ENCODE measurements around the gene WDR83.
"Not testable (repeated sequence)": the region's sequence is repeated elsewhere in the genome, so short reads cannot be mapped to it uniquely, and the experiment has no call there.

WDR83 gene

DNA sequence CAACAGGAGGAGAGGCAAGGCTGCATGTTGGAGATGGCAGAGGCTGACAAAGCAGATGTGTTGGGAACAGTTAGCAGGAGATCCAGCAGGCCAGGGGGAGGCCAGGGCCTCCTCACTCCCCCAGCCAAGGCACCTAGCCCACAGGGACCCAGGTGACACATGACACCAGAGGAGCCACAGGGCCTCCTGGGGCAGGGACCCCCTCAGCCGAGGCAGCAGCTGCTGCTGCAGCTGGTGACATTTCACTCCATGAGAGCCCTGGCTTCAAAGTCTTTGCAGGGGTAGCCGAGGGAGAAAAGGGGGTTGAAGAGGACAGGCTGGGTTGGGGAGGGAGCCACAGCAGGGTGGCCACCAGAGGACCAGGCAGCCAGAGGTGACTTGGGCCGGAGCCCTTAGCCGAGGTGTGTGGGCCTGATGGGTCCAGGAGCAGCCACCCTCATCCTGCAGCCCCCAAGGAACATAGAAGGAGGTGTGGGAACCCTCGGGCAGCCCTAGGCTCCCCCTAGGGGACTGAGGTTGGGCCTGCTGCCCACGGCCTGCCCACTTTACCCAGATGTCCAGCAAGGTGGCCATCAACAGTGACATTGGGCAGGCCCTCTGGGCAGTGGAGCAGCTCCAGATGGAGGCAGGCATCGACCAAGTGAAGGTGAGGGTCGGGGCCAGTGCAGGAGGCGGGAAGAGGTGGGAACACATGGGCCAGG is 21.0 kb downstream of the WDR83 start, which contains the start of gene GNG14:
TSS of gene GNG14 (plus strand) at position 503 of the 701 bp plus-strand sequence. CDS start at position 554, 51 bp downstream.
- no peak for DNase-seq (ENCODE audit: low spot score)

DNA sequence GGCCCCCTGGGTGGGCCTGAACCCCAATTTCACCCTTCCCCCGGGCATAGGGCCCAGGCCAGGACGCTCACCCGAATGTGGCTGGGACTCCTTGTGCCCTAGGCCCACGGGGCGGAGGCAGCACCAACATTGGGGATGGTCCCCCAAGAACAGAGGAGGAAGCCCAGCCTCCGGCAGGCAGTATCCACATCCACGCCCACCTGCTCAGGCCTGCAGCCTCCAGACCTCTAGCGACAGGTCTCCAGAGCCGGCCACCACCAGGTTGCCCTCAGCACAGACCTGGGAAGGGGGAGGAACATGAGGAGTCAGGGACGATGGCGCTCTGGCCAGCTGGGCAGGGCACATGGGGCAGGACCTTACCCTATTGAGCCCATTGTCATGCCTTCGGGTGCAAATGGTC is 22.4 kb downstream of the WDR83 start:
- DNase-seq (ENCODE audit: low spot score), result no peak

GRCh38 chr19:12689581-12690216 is 23.1 kb downstream of the WDR83 start:
- no peak for DNase-seq (ENCODE audit: low spot score)

DNA sequence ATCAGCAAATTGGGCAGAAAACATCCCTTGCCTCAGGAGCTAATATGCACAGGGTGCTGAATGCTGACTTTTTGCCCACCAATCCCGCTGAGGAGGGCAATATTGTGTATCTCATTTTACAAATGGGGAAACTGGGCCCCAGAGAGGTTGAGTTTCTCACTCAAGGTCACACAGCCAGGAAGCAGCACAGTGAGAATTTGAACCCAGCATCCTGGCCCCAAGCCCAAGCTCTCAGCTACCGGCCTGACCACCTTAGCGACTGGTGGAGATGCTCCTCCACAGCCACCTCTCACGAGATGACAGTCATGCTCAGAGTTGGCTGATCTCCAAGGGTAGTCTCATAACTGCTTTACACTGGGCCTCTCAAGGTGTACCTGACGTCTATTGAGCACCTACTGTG is 26.4 kb downstream of the WDR83 start:
- DNase-seq (ENCODE audit: low spot score), result no peak

- DNase-seq (ENCODE audit: low spot score), result no peak
Observed at GRCh38 chr19:12694641-12695040, 28.0 kb downstream of the WDR83 start.

GRCh38 chr19:12695096-12695495 is 28.5 kb downstream of the WDR83 start:
- DNase-seq (ENCODE audit: low spot score), result no peak

DNA sequence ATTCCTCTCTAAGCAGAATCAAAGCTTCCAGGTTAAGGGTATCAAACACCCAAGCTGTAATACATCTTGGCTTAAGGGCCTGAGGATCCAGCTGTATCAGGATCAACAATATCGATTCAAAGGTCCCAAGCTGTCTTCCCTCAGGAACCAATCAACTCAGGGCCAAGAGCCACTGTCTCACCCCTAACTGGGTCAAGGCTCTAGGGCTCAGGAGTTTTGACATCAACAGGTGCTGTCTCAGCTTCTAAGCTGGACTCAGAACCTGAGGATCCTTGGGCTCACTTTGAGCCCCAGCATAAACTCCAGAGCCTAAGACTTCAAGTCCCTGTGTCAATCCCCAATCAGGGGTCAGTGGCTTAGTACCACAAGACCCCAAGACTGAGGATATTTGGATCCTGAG is 28.9 kb downstream of the WDR83 start:
- DNase-seq (ENCODE audit: low spot score), result peak; percentile 8

GRCh38 chr19:12695997-12696365 is 29.4 kb downstream of the WDR83 start:
- no peak for DNase-seq (ENCODE audit: low spot score)

DNA sequence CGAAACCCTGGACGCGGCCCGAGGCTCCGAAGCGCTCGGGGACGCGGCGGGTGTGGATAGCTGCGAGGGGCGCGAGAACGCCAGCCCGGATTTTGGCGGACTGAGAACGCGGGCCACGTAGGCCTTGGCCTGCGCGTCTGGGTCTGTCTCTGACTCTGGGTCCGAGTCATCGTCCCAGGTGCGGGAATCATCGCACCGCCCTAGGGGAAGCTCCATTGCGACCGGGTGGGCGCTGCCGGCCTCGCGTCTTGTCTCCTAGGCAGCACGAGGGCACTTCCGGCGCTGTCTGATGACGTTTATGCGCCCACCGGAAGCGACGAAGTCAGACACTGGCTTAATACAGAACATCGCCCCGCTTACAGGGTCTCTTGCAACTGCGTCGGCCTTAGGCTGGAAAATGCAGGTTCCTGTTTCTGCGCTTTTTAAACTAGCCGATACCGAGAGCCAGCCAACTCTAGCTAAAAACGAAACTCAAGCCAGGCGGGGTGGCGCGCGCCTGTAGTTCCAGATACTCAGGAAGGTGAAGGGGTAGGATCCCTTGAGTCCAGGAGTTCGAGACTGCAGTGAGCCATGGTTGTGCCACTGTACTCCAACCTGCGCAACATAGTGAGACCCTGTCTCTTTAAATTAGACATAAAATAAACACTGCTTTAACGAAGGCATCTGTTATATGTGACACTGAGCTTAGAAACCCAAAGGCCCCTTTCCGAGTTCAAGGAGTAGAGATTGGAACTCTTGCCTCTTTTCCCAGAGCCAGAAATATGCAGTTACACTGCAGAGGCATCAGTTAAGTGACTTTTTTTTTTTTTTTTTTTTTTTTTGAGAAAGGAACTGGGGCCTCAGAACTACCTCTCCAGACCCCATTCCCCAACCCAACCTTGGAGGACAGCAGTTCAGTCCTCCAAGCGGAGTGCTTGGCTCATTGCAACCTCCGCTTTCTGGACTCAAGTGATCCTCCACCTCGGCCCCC is 30.0 kb downstream of the WDR83 start, which contains the start of gene FBXW9:
TSS of gene FBXW9 (minus strand) at position 266 of the 970 bp plus-strand sequence. CDS start at position 216, 50 bp downstream.
- peak; percentile 96 for DNase-seq (ENCODE audit: low spot score)

DNA sequence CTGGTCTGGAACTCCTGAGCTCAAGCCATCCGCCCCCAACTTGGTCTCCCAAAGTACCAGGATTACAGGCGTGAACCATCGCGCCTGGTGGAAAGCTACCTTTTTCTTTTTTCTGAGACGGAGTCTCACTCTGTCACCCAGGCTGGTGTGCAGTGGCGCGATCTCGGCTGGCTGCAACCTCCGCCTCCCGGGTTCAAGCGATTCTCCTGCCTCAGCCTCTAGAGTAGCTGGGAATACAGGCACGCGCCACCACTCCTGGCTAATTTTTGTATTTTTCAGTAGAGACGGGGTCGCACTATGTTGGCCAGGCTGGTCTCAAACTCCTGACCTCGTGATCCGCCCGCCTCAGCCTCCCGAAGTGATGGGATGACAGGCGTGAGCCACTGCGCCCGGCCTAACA is 30.8 kb downstream of the WDR83 start:
- DNase-seq (ENCODE audit: low spot score), result not testable (repeated sequence)

- no peak for DNase-seq (ENCODE audit: low spot score)
Observed at GRCh38 chr19:12698138-12698537, 31.5 kb downstream of the WDR83 start.

DNA sequence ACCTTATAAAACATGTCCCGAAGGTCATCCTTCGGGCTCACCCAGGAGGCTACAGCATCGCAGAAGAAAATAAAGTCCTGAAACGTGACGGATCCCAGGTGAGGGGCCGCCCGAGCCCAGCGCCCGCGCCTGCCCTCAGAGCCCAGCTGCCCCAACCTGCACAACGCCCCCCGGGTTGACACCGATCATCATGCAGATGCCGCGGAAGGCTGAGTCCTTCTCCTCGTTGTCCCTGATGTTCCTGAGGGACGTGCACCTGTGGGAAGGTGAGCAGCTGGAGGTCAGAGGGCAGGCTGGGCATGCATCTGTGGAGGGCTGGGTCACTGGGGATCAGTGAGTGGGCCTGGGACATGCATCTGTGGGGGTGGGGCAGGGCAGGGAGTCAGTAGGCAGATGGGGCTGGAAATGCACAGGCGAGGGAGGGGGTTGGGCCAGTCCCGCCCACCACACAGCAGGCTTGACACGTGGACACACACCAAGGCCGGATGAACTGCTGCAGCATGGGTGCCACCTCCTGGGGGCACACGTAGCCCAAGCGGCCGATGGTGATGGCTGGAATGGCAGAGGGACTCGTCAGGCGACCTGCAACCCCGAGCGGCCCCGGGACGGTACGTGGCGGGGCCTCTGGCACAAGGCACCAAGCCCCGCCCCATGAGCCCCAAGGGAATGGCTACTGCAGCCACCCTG is 35.1 kb downstream of the WDR83 start:
- no peak for DNase-seq (ENCODE audit: low spot score)

- DNase-seq (ENCODE audit: low spot score), result no peak
Observed at GRCh38 chr19:12703046-12703445, 36.4 kb downstream of the WDR83 start.

DNA sequence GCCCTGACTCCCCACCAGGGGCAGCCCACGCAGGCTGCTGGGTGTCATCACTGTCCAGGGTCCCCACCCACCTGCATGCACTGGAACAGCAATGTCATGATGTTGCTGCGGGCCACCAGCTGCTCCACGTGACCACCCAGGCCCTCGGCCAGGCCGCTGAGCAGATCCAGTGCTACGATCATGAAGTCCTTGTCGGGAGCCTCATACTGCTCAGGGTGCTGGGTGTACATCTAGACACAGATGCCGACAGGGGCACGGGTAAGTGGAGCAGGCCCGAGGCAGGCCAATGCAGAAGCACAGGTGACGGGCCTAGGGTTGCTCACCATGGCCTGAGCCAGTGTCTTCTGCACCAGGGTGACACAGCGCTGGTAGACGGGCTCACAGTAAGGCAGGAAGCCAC is 38.6 kb downstream of the WDR83 start:
- DNase-seq (ENCODE audit: low spot score), result no peak

- no peak for DNase-seq (ENCODE audit: low spot score)
Observed at GRCh38 chr19:12705654-12706331, 39.2 kb downstream of the WDR83 start.

GRCh38 chr19:12706332-12706718 is 39.7 kb downstream of the WDR83 start:
- DNase-seq (ENCODE audit: low spot score), result no peak

DNA sequence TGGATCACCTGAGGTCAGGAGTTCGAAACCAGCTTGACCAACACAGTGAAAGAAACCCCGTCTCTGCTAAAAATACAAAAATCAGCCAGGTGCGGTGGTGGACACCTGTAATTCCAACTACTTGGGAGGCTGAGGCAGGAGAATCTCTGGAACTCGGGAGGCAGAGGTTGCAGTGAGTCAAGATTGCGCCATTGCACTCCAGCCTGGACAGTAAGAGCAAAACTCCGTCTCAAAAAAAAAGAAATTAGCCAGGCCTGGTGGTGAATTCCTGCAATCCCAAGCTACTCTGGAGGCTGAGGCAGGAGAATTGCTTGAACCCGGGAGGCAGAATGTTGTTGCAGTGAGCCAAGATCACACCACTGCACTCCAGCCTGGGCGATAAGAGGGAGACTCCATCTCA is 42.0 kb downstream of the WDR83 start:
- no peak for DNase-seq (ENCODE audit: low spot score)

DNA sequence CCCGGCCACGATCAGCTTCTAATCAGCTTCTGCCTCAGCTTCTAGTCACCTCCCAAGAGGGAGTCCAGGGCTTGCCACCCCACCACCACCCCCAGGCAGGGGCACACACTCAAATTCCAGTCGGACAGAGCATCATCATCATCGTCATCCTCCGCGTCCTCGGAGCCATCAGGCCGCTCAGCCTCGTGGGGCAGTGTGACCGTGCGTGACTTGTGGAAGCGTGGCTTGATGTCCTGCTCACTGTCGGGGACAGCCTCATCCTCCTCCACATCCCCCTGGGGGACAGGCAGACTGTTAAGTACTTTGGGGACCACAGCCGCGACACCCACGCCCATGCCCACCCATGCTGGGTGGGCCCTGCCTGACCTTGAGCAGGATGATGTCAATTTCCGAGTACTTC is 44.6 kb downstream of the WDR83 start:
- no peak for DNase-seq (ENCODE audit: low spot score)

- DNase-seq (ENCODE audit: low spot score), result not testable (repeated sequence)
Observed at GRCh38 chr19:12712077-12712476, 45.5 kb downstream of the WDR83 start.

GRCh38 chr19:12713304-12713703 is 46.7 kb downstream of the WDR83 start:
- DNase-seq (ENCODE audit: low spot score), result not testable (repeated sequence)

DNA sequence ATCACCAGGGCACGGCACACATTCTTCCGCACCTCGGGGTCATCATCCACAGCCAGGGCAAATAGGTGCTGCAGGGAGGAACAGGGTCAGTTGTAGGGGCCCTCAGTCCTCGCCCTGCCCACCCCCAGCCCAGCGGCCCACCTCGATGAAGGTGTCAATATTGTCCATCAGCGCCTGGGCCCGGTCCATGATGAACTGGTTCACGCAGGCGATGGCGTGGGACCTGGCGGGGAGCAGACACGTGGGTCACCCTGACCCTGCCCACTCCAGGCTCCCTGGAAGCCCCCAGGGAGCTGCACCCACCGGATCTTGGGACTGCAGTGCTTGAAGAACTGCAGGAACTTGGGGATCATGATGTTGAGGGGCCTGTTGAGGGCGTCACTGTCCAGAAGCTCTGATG is 48.5 kb downstream of the WDR83 start:
- no peak for DNase-seq (ENCODE audit: low spot score)

Data from hematopoietic multipotent progenitor cell treated with erythropoietin and hydrocortisone succinate and interleukin-3 and kit ligand, for 17 days (in vitro differentiated cells).